Measurements from ENCODE around the gene SPRR3.
A peak's percentile ranks its signal among the peaks of the same experiment; 100 is the strongest.

The SPRR3 gene

DNA sequence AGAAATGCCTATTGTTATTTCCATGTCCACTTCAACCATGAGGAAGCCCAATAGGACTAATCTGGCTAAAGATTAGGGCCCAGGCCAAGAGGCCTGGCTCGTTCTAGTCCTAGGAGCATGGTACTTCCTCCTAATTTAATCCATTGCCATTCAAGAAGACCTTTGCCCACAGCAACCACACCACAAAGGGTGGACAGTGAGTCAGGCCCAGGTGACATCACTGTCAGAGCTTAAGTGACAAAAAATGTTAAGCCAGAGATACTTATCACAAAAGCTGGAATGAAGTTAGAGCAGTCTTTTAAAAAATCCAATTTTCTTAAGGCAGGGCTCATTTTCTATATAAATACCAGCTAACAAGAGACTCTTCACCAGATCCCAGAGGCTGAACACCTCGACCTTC, at the start of gene SPRR3:
SPRR3 (plus strand) TSS at position 368 of the 400 bp plus-strand sequence. CDS start 1,272 bp downstream, outside the sequence.
- DNase-seq, result no peak

DNA sequence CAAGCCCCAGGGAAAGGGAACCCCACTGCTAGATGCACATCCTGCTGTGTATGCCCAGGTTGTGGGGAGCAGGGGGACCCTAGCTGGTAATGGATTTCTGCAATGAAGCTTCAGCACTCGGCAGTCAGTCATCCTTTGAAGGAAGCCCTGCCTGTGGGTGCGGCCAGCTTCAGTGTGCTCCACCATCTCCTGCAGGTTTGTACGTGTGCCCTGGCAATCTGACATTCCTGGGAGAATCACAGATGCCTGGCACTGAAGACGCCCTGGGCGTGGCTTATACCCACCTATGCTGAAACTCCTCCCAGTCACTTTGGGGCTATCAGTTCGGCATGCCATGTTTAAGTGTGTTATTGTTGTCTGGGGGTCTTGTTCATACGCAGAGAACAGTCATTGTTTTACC, 47.8 kb upstream of the SPRR3 start:
- DNase-seq, result no peak

DNA sequence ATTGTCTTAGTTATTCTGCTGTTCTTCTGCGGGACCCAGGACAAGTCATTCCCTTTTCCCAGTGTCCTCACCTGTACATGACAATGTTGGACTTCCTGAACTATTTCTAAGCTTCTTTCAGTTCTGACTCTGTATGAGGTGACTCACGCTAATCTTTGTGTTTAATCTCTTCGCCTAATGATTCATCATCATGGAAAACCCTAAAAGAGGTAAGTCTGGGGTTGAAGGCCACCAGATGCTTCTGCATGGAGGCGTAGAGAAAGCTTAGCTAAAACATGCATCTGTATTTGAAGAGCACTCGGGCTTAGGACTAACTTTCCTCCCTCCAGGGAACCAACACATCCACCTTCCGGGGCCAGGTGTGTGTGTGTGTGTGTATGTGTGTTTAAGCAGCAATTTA, 47.1 kb upstream of the SPRR3 start:
- no peak for DNase-seq

DNA sequence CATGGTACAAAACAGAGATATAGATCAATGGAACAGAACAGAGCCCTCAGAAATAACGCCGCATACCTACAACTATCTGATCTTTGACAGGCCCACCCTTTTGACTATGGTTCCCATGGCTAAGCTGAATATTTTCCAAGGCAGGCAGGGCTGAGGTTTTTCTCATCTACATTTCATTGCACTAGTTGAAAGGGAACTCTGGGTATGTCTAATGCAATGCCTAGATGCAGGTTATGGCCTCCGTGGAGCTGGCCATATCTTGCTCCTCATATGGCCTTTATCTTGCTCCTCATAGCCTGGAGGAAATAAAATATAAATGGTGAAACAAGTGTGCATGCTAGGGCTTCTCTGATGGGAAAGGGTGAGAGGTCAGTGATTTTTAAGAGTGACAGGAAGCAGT, 44.0 kb upstream of the SPRR3 start:
- no peak for DNase-seq

DNA sequence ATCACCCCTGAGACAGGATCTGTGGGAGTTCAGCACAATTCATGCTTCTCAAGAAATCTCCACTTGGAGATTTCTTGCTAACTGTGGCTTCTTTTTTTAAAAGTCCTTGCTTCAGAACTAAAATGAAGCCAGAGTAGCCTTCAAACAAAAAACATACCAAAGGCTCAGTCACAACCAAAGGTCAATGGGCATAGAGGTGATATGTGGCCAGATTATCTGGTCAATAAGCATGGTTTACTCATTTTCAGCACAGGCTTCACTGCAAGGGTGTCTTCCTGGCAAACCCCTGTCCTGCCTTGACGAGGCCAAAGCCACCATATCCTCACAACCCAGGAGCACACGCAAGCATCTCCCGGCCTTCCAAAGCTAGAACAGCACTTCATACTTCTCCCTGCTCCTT, 42.3 kb upstream of the SPRR3 start:
- no peak for DNase-seq

DNA sequence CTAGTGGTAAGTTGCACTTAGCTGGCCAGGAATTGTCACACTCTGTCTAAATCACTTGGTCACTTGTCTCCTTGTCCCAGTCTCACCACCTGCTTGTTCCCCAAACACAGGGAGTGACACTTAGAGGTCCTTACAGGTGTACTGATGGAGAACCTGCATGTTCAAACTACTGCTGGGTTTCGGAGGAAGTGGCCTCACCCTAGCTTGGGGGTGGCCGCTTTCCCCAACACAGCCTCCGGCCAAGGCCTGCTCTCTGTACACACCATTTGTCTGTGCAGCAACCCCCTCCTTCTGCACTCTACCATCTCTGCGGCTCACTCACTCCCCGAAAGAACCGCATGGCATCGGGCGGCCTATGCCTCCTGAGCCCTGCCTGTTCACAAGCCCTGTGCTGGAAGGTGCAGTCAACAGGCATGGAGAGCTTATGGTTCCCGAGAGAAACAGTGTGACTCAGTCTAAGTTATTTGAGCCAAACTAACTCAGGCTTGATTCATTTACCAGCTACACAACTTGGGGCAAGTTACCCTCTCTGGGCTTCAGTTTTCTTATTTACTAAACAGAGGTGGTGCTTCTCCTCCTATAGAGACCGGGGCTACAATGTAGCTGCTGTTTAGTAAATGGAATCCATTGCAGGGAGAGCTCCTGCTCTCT, 41.6 kb upstream of the SPRR3 start:
- no peak for DNase-seq

GRCh38 chr1:152960452-152961044, 41.0 kb upstream of the SPRR3 start:
- DNase-seq, result no peak

DNA sequence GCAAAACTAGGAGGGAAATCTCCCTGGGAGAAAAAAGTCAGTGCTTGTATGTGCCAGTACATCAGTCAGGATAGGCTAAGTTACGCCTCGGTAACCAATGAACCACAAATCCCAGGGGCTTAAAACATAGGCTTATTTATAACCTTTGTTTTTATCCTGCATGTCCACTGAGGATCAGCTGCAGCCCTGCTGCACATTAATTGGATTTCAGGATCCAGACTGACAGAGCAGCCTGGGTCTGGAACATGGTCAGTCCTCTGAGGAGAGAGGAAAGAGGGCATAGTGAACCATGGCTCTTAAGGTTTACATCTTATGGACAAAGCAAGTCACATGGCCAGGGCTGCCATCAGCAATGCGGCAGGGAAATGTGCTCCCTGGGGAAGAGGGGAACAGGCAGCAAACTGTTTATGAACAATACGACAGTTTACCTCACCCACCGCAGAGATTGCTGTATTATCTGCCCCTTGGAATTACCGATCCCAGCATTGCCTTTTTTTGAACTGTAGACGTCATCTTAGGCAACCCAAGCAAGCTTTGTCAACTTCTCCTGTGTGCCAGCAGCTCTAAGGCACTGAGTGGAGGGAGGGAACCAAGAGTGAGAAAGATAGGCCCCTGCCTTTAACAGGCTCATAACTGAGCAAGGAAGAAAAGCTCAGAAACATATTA, 40.2 kb upstream of the SPRR3 start:
- DNase-seq, result peak; percentile 54

DNA sequence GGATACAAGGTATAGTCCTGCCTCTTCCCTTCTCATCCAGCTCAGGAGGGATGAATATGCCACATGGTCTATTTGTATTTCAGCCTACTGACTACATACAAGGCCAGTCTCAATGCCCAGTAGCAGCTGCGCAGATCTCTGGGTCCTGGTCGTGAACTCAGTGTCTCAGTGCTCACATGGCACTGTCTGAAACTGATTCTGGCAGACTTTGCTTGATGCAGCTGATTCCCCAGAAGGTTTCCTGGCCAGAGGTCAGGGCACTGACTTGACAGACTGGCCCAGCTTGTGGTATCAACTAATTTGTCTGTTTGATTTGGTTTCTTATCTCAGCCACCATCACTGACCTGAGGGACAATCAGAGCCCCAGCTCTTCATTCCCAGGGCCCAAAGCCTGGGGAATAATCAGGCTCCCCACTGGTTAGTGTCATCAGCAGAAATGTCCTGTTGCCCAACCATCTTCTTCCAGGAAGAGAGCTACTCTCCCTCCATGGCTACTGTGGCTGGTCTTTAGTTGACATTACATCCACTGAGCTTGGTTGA, 38.6 kb upstream of the SPRR3 start:
- no peak for DNase-seq

DNA sequence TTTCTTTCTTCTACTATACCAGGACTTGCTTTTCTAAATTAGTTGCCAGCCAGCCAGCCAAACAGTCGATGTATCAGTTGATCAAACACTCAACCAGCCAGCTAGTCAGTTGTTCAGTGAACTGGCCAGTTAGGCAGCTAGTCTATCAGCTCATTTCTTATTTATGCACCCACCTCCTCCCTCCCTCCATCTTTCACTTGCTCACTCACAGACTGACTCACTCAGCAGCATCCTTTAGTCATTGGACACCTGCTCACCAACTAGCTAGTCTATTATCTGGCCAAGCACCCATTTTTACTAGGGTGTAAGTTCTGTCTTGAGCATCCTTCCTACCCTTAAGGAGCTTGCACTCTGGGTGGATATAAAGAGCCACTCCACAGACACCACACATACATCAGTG, 37.0 kb upstream of the SPRR3 start:
- no peak for DNase-seq

- no peak for DNase-seq
Measured at GRCh38 chr1:152965853-152966252, 35.7 kb upstream of the SPRR3 start.

GRCh38 chr1:152967201-152967600, 34.3 kb upstream of the SPRR3 start:
- no peak for DNase-seq

- DNase-seq, result no peak
Measured at GRCh38 chr1:152968248-152968647, 33.3 kb upstream of the SPRR3 start.

- DNase-seq, result no peak
Measured at GRCh38 chr1:152969036-152969435, 32.5 kb upstream of the SPRR3 start.

DNA sequence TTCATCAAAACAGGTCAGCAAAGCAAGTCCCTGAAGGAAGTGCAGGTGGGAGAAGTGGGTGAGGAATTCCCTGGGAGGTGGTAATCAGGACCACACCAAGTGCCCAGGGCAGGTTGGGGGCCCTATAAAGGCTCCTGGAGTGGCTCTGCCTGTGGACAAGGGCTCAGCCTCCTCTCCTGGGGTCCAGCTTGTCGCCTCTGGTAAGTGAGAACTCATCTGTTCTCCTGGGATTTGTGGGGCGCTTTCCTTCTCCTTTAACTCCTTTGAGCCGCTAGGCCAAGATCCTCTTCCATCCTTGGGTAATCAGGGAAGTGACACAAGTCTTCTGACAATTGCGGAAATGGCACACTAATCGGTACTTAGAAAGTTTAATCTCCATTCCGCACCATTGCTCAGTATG, 31.1 kb upstream of the SPRR3 start, which contains the start of gene SPRR4:
SPRR4 (plus strand) TSS at position 154 of the 400 bp plus-strand sequence. CDS start 1,243 bp downstream, outside the sequence.
- no peak for DNase-seq

DNA sequence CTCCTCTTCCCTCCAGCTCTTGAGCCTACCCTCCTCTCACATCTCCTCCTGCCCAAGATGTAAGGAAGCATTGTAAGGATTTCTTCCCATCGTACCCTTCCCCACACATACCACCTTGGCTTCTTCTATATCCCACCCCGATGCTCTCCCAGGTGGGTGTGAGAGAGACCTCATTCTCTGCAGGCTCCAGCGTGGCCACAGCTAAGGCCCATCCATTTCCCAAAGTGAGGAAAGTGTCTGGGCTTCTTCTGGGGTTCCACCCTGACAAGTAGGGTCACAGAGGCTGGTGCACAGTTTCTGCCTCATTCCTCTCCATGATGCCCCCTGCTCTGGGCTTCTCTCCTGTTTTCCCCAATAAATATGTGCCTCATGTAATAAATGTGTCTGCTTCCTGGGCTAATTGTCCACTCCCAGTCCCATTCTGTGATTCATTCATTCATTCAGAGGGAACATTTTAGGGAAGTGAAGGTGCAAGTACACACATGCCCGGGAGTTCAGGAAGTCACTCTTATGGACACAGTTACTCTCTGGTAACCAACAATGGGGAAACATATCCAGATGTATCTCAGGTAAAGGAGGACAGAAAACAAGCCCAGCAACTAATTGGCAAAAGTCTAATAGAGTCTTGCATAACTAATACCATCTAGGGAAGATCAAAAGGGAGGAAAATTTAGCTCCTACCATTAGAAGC, 29.2 kb upstream of the SPRR3 start:
- DNase-seq, result no peak

DNA sequence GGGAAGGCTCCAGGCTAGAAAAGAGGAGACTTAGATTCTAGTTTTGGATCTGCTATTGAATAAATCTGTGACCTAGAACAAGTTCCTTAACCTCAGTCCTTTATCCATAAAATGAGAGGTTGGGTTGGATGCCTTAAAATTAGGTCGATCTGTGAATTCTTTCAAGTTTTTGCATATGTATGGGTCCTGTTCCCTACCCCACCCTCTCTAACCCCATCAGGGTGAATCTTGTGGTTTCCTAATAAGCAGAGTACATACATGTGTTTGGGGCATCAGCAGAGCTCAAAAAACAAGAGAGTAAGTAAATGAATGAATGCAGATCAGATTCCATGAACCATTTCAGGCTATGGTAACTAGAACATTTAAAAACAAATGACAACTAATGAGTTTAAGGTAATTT, 24.9 kb upstream of the SPRR3 start:
- no peak for DNase-seq

DNA sequence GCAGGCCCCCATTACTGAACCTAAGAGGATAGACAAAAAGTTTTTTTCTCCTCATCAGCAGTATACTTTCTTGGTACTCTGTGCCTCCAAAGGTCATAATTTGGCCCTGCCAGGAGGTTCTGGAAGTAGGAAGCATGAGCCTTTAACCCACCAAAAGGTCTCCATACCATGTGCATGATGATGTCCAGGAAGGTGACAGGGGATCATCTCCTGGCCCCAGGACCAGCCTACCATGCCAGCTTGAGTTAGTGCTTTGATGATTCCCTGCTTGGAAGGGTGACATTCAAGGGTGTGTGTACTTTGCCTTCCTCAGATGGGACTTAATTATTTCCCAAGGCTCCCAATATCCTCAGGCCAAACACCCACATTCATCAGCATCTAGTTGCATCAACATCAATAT, 23.9 kb upstream of the SPRR3 start:
- no peak for DNase-seq

GRCh38 chr1:152980676-152981075, 20.9 kb upstream of the SPRR3 start:
- no peak for DNase-seq

- DNase-seq, result no peak
Measured at GRCh38 chr1:152981146-152981871, 20.2 kb upstream of the SPRR3 start.

DNA sequence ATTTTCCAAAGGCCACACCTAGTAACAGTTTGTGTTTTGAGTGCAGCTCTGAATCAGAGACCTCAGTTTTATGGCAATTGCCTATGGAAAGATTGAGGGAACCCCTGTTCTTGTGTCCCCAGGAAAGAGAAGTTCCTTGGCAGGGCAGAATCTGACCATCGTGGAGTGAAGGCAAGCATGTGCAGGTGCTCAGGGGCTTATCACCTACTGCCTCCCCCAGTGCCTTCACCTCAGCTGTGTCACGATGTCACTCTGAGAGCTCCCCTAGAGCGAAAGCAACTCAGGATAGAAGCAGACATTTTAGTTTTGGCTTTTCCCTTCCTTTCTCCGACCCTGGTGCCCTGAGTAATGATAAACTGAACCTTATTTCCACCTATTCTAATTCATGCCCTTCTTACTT, 19.5 kb upstream of the SPRR3 start:
- DNase-seq, result no peak

DNA sequence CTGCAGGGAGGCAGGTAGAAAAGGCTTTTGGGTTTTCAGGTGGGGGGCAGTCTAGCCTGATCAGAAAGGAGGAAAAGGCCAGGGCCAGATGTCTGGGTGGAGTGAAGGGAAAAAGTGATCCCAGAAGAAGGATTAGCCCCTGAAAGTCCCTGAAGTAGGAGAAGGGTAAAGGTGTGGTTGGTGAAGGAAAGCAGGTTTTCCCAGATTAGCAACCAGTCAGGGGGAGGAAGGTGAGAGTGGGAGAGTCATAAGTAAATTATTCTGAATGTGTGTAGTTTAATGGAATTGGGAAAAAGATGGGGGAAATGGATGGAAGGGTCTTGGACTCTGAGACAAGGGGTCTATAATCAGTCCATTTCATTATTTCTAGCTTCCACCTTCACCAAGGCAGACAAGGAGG, 18.3 kb upstream of the SPRR3 start:
- DNase-seq, result no peak

DNA sequence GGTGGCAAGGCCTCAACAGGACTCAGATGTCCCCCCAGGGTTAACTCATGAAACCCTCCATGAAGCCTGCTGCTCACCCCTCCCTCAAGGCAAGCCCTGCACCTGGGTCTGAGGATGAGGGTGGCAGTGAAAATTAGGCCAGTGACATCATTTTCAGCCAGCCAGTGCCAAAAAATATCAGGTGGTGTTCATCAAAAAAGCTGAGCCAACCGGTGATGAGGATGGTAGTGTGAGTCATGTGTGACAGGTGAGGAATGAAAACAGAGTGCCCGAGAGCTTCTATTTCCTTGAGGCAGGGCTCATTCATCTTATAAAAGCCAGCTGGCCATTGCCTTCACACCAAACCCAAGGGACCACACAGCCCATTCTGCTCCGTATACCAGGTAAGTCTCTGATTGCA, 17.8 kb upstream of the SPRR3 start, which contains the start of gene SPRR1A:
SPRR1A (plus strand) TSS at position 339 of the 400 bp plus-strand sequence. CDS start 1,150 bp downstream, outside the sequence.
- DNase-seq, result no peak
